K562 (cell line): ENCODE measurements around the gene GADD45B. TPM values are rescaled to one million over a fixed set of nuclear protein-coding genes. Genes with fewer than 3 reads are reported as not detected.

ENCODE experiments used
- ATAC-seq: fragments of 200-7000 bp; cut with Tn5 transposase; 3 replicates; pipeline ENCODE4 v1.9.1; 2020; ENCODE audit warnings: moderate library complexity
- BruUV-seq: library from RNA; stranded (reverse); fragments of 400-500 nt; replicated peaks from 2 replicates; lab custom pipeline; 2021; lab: Mats Ljungman, UMichigan
- CTCF ChIA-PET: fragments of 300-600 bp; formaldehyde crosslinking; extraction: SDS; loops from one replicate; lab custom pipeline; 2021; ENCODE audit warnings: low intra/inter-chr PET ratio; lab: Yijun Ruan, JAX
- POLR2A ChIA-PET: fragments of 300-600, 350-650 bp; sonication (Branson Sonifier 250); formaldehyde crosslinking; extraction: SDS; loops from one replicate; lab custom pipeline; 2021; ENCODE audit warnings: antibody characterized with exemption, inconsistent platforms; lab: Yijun Ruan, JAX
- DNase-seq, 4 experiments: peaks; one replicate each; pipeline versions ENCODE4 v3.0.0 to v3.0.0-alpha.2; 2011 to 2018; ENCODE audit warnings: low spot score in 3 of 4, mixed read lengths in 3 of 4; ENCODE audit errors: extremely low read depth in 1 of 4
- FAIRE-seq: peaks from 2 replicates; lab custom pipeline; 2011; peaks lifted over from hg19 to GRCh38; lab: Jason Lieb, UNC
- H2AFZ ChIP-seq: 2 replicates; pipeline ENCODE4 v1.6.0; 2011; ENCODE audit warnings: low read depth, low read length, control low read depth, inconsistent platforms
- H3K27ac ChIP-seq: fragments of 200-600 bp; 3 replicates; pipeline ENCODE4 v1.8.0; 2011; ENCODE audit warnings: low read depth, mild to moderate bottlenecking, control low read depth, inconsistent platforms, low read length, moderate library complexity, mixed read lengths; ENCODE audit errors: extremely low read depth
- H3K27me3 ChIP-seq, 2 experiments: fragments of 300-600 bp in 1 of 2; 2 replicates in 1 of 2; 3 replicates in 1 of 2; pipeline versions ENCODE4 v1.6.0 to v1.8.0; 2011; ENCODE audit warnings: inconsistent platforms in 2 of 2, low read length in 2 of 2, mild to moderate bottlenecking in 1 of 2, mixed read lengths in 1 of 2, moderate library complexity in 1 of 2; ENCODE audit not compliant: control insufficient read depth in 2 of 2, insufficient read depth in 2 of 2
- H3K36me3 ChIP-seq: fragments of 300-600 bp; 3 replicates; pipeline ENCODE4 v1.8.0; 2011; ENCODE audit warnings: mild to moderate bottlenecking, low read length, inconsistent platforms; ENCODE audit not compliant: control insufficient read depth, insufficient read depth
- H3K4me1 ChIP-seq, 2 experiments: fragments of 200-600 bp in 1 of 2; replicated peaks in 1 of 2; 2 replicates in 1 of 2; 3 replicates in 1 of 2; pipeline versions ENCODE4 v1.5.1 to v1.8.0; 2011; ENCODE audit warnings: inconsistent platforms in 2 of 2, low read length in 2 of 2, mild to moderate bottlenecking in 1 of 2, mixed read lengths in 1 of 2, moderate library complexity in 1 of 2; ENCODE audit not compliant: control insufficient read depth in 2 of 2, insufficient read depth in 2 of 2
- H3K4me2 ChIP-seq: 2 replicates; pipeline ENCODE4 v1.6.1; 2011; ENCODE audit warnings: low read length, control low read depth, inconsistent platforms, mixed read lengths; ENCODE audit not compliant: insufficient read depth
- H3K4me3 ChIP-seq: fragments of 200-600 bp; sonication (generic), shearing (Covaris generic); 2 replicates; pipeline ENCODE4 v1.5.1; 2016; ENCODE audit warnings: control low read depth, inconsistent platforms
- H3K79me2 ChIP-seq: fragments of 200-600 bp; 3 replicates; pipeline ENCODE4 v1.8.0; 2011; ENCODE audit warnings: low read length, inconsistent platforms; ENCODE audit not compliant: control insufficient read depth, insufficient read depth
- H3K9ac ChIP-seq, 2 experiments: 2 replicates each; pipeline versions ENCODE4 v1.6.0 to v1.6.1; 2011; ENCODE audit warnings: low read depth in 2 of 2, low read length in 2 of 2, control low read depth in 1 of 2, inconsistent platforms in 1 of 2, mild to moderate bottlenecking in 1 of 2, mixed read lengths in 1 of 2; ENCODE audit not compliant: insufficient read depth in 1 of 2
- H3K9me1 ChIP-seq: one replicate; pipeline ENCODE4 v1.6.0; 2011; ENCODE audit warnings: inconsistent platforms, mild to moderate bottlenecking, low read length, moderate library complexity; ENCODE audit not compliant: control insufficient read depth, insufficient read depth
- H3K9me3 ChIP-seq: replicated peaks from 2 replicates; pipeline ENCODE4 v1.5.1; 2011; ENCODE audit warnings: low read depth, low read length, inconsistent platforms; ENCODE audit not compliant: control insufficient read depth, insufficient read depth
- H4K20me1 ChIP-seq: replicated peaks from 2 replicates; pipeline ENCODE4 v1.6.1; 2011; ENCODE audit warnings: low read length, inconsistent platforms, mixed read lengths; ENCODE audit not compliant: control insufficient read depth, insufficient read depth
- ARHGAP35 ChIP-seq: fragments of 450-650 bp; IDR thresholded peaks from 2 replicates; pipeline ENCODE4 v1.6.1; 2018; ENCODE audit not compliant: partially characterized antibody
- BMI1 ChIP-seq: fragments of 150-350 bp; IDR thresholded peaks from 2 replicates; pipeline ENCODE4 v1.6.1; 2014; ENCODE audit warnings: low read length
- CBX8 ChIP-seq: fragments of 200-600 bp; sonication (generic); IDR thresholded peaks from 2 replicates; pipeline ENCODE4 v1.6.1; 2012; ENCODE audit warnings: borderline replicate concordance, mixed run types, low read depth, mild to moderate bottlenecking, moderate library complexity, mixed read lengths, low read length, control low read depth, inconsistent platforms; ENCODE audit not compliant: poor library complexity, severe bottlenecking; ENCODE audit errors: extremely low read depth
- E2F6 ChIP-seq, 2 experiments: IDR thresholded peaks; 2 replicates each; pipeline ENCODE4 v1.6.1; 2011; ENCODE audit warnings: borderline replicate concordance in 1 of 2, control low read depth in 1 of 2, low read depth in 1 of 2, low read length in 1 of 2, mild to moderate bottlenecking in 1 of 2, mixed read lengths in 1 of 2, moderate library complexity in 1 of 2; ENCODE audit not compliant: insufficient read depth in 1 of 2, insufficient read length in 1 of 2, poor library complexity in 1 of 2, severe bottlenecking in 1 of 2; ENCODE audit errors: extremely low read depth in 1 of 2
- ELF1 ChIP-seq: fragments of 200-800 bp; sonication (Bioruptor generic); IDR thresholded peaks from 2 replicates; pipeline ENCODE4 v1.6.1; 2016; ENCODE audit warnings: missing genetic modification characterization, missing compliant biosample characterization
- FOXK2 ChIP-seq, 2 experiments: fragments of 450-650 bp; IDR thresholded peaks in 1 of 2; conservative IDR thresholded peaks in 1 of 2; 2 replicates each; pipeline ENCODE4 v1.6.1; 2016; ENCODE audit warnings: low read depth in 2 of 2, mild to moderate bottlenecking in 1 of 2
- GATA2 ChIP-seq: sonication (generic); formaldehyde crosslinking; IDR thresholded peaks from 2 replicates; pipeline ENCODE4 v1.4.0; 2020; ENCODE audit warnings: mild to moderate bottlenecking, missing genetic modification reagents
- GMEB1 ChIP-seq: fragments of 250-450 bp; sonication (Bioruptor Pico); IDR thresholded peaks from 2 replicates; pipeline ENCODE4 v1.4.0; 2020; ENCODE audit warnings: mild to moderate bottlenecking
- GTF2B ChIP-seq: IDR thresholded peaks from 2 replicates; pipeline ENCODE4 v1.6.1; 2011; ENCODE audit not compliant: insufficient read length; ENCODE audit errors: extremely low read depth
- HSF4 ChIP-seq: fragments of 250-450 bp; sonication (Bioruptor Pico); IDR thresholded peaks from 2 replicates; pipeline ENCODE4 v2.1.2; 2022; ENCODE audit warnings: mild to moderate bottlenecking, moderate library complexity, borderline replicate concordance
- MBD2 ChIP-seq: sonication (generic); IDR thresholded peaks from 2 replicates; pipeline ENCODE4 v1.6.1; 2016; ENCODE audit warnings: low read depth, borderline replicate concordance
- NFIC ChIP-seq: fragments of 450-650 bp; IDR thresholded peaks from 2 replicates; pipeline ENCODE4 v1.6.1; 2017; ENCODE audit warnings: mild to moderate bottlenecking, inconsistent platforms
- PHF8 ChIP-seq: fragments of 200-600 bp; sonication (generic); IDR thresholded peaks from 2 replicates; pipeline ENCODE4 v1.6.1; 2012; ENCODE audit warnings: mixed run types, mild to moderate bottlenecking, inconsistent platforms, low read length, moderate library complexity, borderline replicate concordance
- POLR2AphosphoS2 ChIP-seq: IDR thresholded peaks from 2 replicates; pipeline ENCODE4 v1.6.1; 2012; ENCODE audit warnings: low read length, improper control_type of control experiment
- RCOR1 ChIP-seq, 2 experiments: IDR thresholded peaks; 2 replicates each; pipeline ENCODE4 v1.6.1; 2012; ENCODE audit warnings: low read depth in 2 of 2, low read length in 2 of 2, borderline replicate concordance in 1 of 2, improper control_type of control experiment in 1 of 2
- SP2 ChIP-seq: IDR thresholded peaks from 2 replicates; pipeline ENCODE4 v1.6.1; 2011; ENCODE audit warnings: mild to moderate bottlenecking, low read depth, low read length, moderate library complexity; ENCODE audit not compliant: poor library complexity, severe bottlenecking; ENCODE audit errors: extremely low read depth
- THRA ChIP-seq: fragments of 450-650 bp; IDR thresholded peaks from 2 replicates; pipeline ENCODE4 v1.6.1; 2017; ENCODE audit warnings: mild to moderate bottlenecking, moderate library complexity
- ZNF134 ChIP-seq: fragments of 250-450 bp; sonication (Bioruptor Pico); conservative IDR thresholded peaks from 2 replicates; pipeline ENCODE4 v1.4.0; 2020
- WGBS: fragments of 100-300 bp; shearing (Covaris generic); methylation state at CpG from one replicate; pipeline ENCODE4 v1.1.6; 2016; ENCODE audit warnings: low coverage, mixed read lengths; ENCODE audit not compliant: insufficient coverage; ENCODE audit errors: missing lambda C conversion rate; 5-methylcytosine and 5-hydroxymethylcytosine counted together
- in situ Hi-C: fragments of 300-500 bp; cut with MboI; formaldehyde crosslinking; loops from 4 replicates; pipeline ENCODE4 v1.15.0; 2018; ENCODE audit warnings: inconsistent platforms, mixed read lengths
- intact Hi-C: fragments of 100-400 bp; cut with micrococcal nuclease; formaldehyde crosslinking; loops from 2 replicates; pipeline ENCODE4 v1.14.2; 2022
- polyA plus RNA-seq, 8 experiments: library from polyadenylated mRNA; depleted of rRNA in 4 of 8; stranded (reverse) in 5 of 8; unstranded in 3 of 8; fragments of >200 nt; fragmentation: Nextera tagmentation in 2 of 8; fragmentation: Illumina TruSeq in 1 of 8; extraction: Ambion mirVana in 2 of 8; extraction: Trizol in 1 of 8; gene quantifications; 2 replicates each; pipeline versions ENCODE4 v1.2.1 to v1.2.3, GENCODE V29; 2011 to 2014; ENCODE audit warnings: inconsistent platforms in 1 of 8, missing spikeins in 1 of 8
- total RNA-seq, 7 experiments: library from RNA; depleted of rRNA in 6 of 7; stranded (reverse); fragments of >200 nt in 6 of 7; fragmentation: Illumina TruSeq in 2 of 7; extraction: Trizol in 2 of 7; gene quantifications; 2 replicates each; pipeline versions ENCODE4 v1.2.1 to v1.2.3, GENCODE V29; 2011 to 2021; ENCODE audit warnings: low replicate concordance in 1 of 7

The GADD45B gene
- total and polyA plus RNA-seq, 9 of the 15 experiments (the other 6 are each of a cell fraction or from before 2014, with no cell fraction given): 0.06 to 4.1 (median 2.1) TPM

GRCh38 chr19:2511570-2511969 lies 35.6 kb downstream of the GADD45B start:
- Histone ChIP-seq H3K79me2 (no peaks in the 10 kb centered on the region), H3K9me3 (no peaks in the 10 kb centered on the region), H4K20me1 (no peaks in the 10 kb centered on the region)
- ATAC-seq (no peak), DNase-seq (no peak)
- intact Hi-C loops: no loop called here
- POLR2A ChIA-PET: interaction anchor here (0.6 kb wide), 1 partner anchor 394 kb away, joined by 3 read pairs; no protein-coding TSS in a partner anchor
- no peak for TF ChIP-seq GMEB1 (CRISPR knock-in tag)
- no peak for TF ChIP-seq NFIC
- TF ChIP-seq FOXK2 (conservative IDR thresholded peaks at IDR 0.05 in 1 of 2, IDR thresholded peaks at IDR 0.05 in 1 of 2; ENCODE audit: low read depth in 2 of 2): no peak
- TF ChIP-seq ARHGAP35: no peak
- TF ChIP-seq HSF4 (CRISPR knock-in tag): no peak
- TF ChIP-seq SP2: no peak
- no peak for TF ChIP-seq GATA2 (CRISPR knock-in tag)
- no peak for TF ChIP-seq PHF8
- no peak for TF ChIP-seq POLR2AphosphoS2
- TF ChIP-seq MBD2: no peak
- no peak for TF ChIP-seq RCOR1 (IDR thresholded peaks at IDR 0.05; ENCODE audit: borderline replicate concordance in 1 of 2, low read depth in 2 of 2, low read length in 2 of 2)
- TF ChIP-seq E2F6 (IDR thresholded peaks at IDR 0.05; ENCODE audit: borderline replicate concordance in 1 of 2, extremely low read depth in 1 of 2, insufficient read depth in 1 of 2, insufficient read length in 1 of 2, low read depth in 1 of 2, low read length in 1 of 2, poor library complexity in 1 of 2, severe bottlenecking in 1 of 2): no peak
- TF ChIP-seq THRA: no peak
- TF ChIP-seq ZNF134 (CRISPR knock-in tag): no peak
- no peak for TF ChIP-seq GTF2B
- TF ChIP-seq BMI1: no peak
- no peak for TF ChIP-seq CBX8
- TF ChIP-seq ELF1 (tag): no peak
- TF ChIP-seq, all 486 proteins: peak for 0
- no TSS peak for BruUV-seq
- FAIRE-seq: no peak
- no peak overlapping the region for H3K9ac ChIP-seq
- peaks cover 6 to 38% of the 10 kb centered on the region in 2 experiments; a peak in 4 of 5 replicates for H3K27me3 ChIP-seq
- no peaks in the 10 kb centered on the region for H3K9me1 ChIP-seq
- WGBS: 26% methylated on average over 18 of the region's 22 CpGs
- H3K4me1 ChIP-seq: peaks cover 4 to 34% of the 10 kb centered on the region in 2 experiments
- in situ Hi-C loops: no loop called here
- no peak overlapping the region for H3K4me3 ChIP-seq
- H3K4me2 ChIP-seq: no peak overlapping the region
- no peaks in the 10 kb centered on the region for H3K36me3 ChIP-seq
- no peak overlapping the region for H2AFZ ChIP-seq
- CTCF ChIA-PET: no interaction called here
- H3K27ac ChIP-seq: no peak overlapping the region
